Raji (cell line): Measurements from ENCODE around the gene RPSA.

Experiments used
- POLR2A ChIP-seq: IDR thresholded peaks from 2 replicates; pipeline ENCODE4 v1.6.1; 2011; ENCODE audit warnings: low read depth, low read length, control low read depth; ENCODE audit not compliant: insufficient read depth

RPSA gene

DNA sequence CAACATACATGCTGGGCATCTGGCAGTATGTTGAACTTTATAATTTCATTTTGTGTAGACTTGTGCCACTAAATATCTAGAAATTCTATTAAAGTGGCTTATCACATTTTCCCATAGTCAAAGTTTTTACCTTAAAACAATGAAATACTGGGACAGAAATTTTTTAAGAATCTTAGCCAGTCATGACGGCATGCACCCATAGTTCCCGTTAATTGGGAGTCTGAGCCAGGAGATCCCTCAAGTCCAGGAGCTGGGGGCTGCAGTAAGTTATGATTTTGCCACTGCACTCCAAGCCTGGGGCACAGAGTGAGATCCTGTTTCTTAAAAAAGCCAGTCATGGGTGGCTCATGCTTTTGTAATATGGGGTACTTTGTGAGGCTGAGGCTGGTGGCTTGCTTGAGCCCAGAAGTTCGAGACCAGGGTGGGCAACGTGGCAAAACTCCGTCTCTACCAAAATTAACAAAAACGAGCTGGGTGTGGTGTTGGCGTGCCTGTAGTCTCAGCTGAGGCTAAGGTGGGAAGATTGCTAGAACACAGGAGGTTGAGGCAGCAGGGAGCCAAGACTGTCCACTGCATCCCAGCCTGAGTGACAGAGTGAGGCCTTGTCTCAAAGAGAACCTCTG, 3.1 kb downstream of the RPSA start:
- TF ChIP-seq POLR2A: no peak

- no peak for TF ChIP-seq POLR2A
Measured at GRCh38 chr3:39410893-39411292, 4.4 kb downstream of the RPSA start.

DNA sequence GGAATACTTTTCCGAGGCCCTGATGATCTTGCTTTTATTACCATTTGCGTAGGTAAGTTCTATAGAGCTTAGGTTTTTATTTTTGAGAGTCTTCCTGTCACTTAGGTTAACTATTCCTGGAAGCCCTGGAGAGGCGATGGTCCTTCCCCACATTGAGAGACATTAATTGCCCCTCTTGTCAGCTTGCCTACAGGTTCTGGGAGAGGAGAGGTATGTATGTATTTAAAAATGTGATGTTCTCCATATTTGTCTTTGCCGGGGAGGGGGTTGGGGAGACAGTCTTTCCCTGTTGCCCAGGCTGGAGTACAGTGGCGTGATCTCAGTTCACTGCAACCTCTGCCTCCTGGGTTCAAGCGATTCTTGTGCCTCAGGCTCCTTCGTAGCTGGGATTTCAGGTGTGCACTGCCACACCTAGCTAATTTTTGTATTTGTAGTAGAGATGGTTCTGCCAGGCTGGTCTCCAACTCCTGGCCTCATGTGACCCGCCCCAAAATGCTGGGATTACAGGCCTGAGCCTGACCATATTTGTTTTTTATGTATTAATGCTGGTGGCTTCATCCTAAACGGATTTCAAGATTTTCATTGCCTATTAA, 6.2 kb downstream of the RPSA start:
- TF ChIP-seq POLR2A: no peak

GRCh38 chr3:39413691-39414420, 7.3 kb downstream of the RPSA start:
- no peak; the same call in 1 of the 2 replicates for TF ChIP-seq POLR2A

- TF ChIP-seq POLR2A: peak; percentile 36; the same call in 1 of the 2 replicates
Measured at GRCh38 chr3:39414421-39414907, 7.9 kb downstream of the RPSA start.

- TF ChIP-seq POLR2A: no peak
Measured at GRCh38 chr3:39415983-39416382, 9.5 kb downstream of the RPSA start.

- no peak for TF ChIP-seq POLR2A
Measured at GRCh38 chr3:39419742-39420315, 13.3 kb downstream of the RPSA start.

GRCh38 chr3:39420543-39420942, 14.0 kb downstream of the RPSA start:
- TF ChIP-seq POLR2A: no peak

- no peak for TF ChIP-seq POLR2A
Measured at GRCh38 chr3:39423436-39423970, 17.0 kb downstream of the RPSA start.

GRCh38 chr3:39426312-39426711, 19.8 kb downstream of the RPSA start:
- TF ChIP-seq POLR2A: no peak

- TF ChIP-seq POLR2A: no peak
Measured at GRCh38 chr3:39427506-39427905, 21.0 kb downstream of the RPSA start.

DNA sequence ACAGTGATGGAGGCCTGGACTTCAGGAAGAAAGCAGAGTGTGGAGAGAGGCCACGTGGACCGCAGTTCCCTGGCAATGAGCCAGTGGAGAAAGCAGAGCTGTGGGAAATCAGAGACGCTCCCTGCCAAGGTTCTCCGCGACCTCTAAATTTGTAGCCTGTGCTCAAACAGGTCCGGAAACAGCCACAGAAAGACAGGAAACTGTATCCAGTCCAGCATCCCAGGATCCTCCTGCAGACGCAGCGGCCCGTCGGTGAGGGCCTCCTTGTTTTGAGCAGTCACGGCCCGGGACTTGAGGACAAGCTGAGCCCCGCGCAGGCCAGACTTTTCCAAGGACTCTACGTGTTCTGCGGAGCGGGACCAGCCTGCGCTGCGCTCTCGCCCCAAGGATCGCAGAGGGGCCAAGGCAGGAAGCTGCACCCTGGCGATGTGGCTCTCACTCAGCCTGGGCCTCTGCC, 22.3 kb downstream of the RPSA start:
- no peak for TF ChIP-seq POLR2A

GRCh38 chr3:39429466-39429865, 22.9 kb downstream of the RPSA start:
- no peak for TF ChIP-seq POLR2A

DNA sequence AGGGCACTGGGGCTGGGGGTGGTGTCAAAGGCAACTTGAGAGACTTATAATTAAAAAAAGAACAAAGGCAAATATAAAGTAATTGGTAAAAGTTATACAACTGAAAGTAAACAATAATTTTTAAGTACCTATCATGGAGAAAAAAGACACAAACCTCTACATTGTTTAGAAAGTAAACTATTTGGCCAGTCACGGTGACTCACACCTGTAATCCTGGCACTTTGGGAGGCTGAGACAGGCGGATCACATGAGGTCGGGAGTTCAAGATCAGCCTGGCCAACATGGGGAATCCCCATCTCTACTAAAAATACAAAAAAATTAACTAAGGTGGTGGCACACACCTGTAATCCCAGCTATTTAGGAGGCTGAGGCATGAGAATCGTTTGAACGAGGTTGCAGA, 25.8 kb downstream of the RPSA start:
- no peak for TF ChIP-seq POLR2A

GRCh38 chr3:39433642-39434041, 27.1 kb downstream of the RPSA start:
- no peak for TF ChIP-seq POLR2A
